Stimulated activated naive CD4-positive, alpha-beta T cell treated with Interleukin-2 at 50 U/mL for 16 hours (primary cell): ENCODE measurements around the gene NUFIP2.
"Not testable (repeated sequence)": the region's sequence is repeated elsewhere in the genome, so short reads cannot be mapped to it uniquely, and the experiment has no call there.

Experiments
- DNase-seq: peaks from one replicate; lab custom pipeline; 2025; lab: John Stamatoyannopoulos, UW

NUFIP2 gene

GRCh38 chr17:29279397-29280070 is 14.4 kb downstream of the NUFIP2 start:
- no peak for DNase-seq

GRCh38 chr17:29278692-29279091 is 15.3 kb downstream of the NUFIP2 start:
- DNase-seq, result no peak

GRCh38 chr17:29273924-29274323 is 20.0 kb downstream of the NUFIP2 start:
- no peak for DNase-seq

- not testable (repeated sequence) for DNase-seq
Observed at GRCh38 chr17:29271980-29272379, 22.0 kb downstream of the NUFIP2 start.

- DNase-seq, result no peak
Observed at GRCh38 chr17:29263916-29264315, 30.0 kb downstream of the NUFIP2 start.

- DNase-seq, result no peak
Observed at GRCh38 chr17:29257756-29258155, 36.2 kb downstream of the NUFIP2 start.

- no peak for DNase-seq
Observed at GRCh38 chr17:29256735-29257466, 37.0 kb downstream of the NUFIP2 start.

GRCh38 chr17:29255926-29256522 is 37.9 kb downstream of the NUFIP2 start:
- no peak for DNase-seq

GRCh38 chr17:29253037-29253436 is 40.9 kb downstream of the NUFIP2 start:
- DNase-seq, result no peak

GRCh38 chr17:29252101-29252791 is 41.7 kb downstream of the NUFIP2 start:
- no peak for DNase-seq

- no peak for DNase-seq
Observed at GRCh38 chr17:29251184-29251583, 42.8 kb downstream of the NUFIP2 start.

- DNase-seq, result no peak
Observed at GRCh38 chr17:29250666-29251065, 43.3 kb downstream of the NUFIP2 start.

GRCh38 chr17:29248845-29249244 is 45.1 kb downstream of the NUFIP2 start:
- DNase-seq, result no peak

- no peak for DNase-seq
Observed at GRCh38 chr17:29247219-29247618, 46.7 kb downstream of the NUFIP2 start.

GRCh38 chr17:29246628-29247027 is 47.3 kb downstream of the NUFIP2 start, which contains the start of gene CRYBA1:
TSS of gene CRYBA1 (plus strand) at chr17:29246859. CDS start at chr17:29246864, 5 bp downstream.
- no peak for DNase-seq

- no peak for DNase-seq
Observed at GRCh38 chr17:29245401-29245800, 48.5 kb downstream of the NUFIP2 start.

- DNase-seq, result no peak
Observed at GRCh38 chr17:29243792-29244191, 50.2 kb downstream of the NUFIP2 start.

- no peak for DNase-seq
Observed at GRCh38 chr17:29242790-29243189, 51.2 kb downstream of the NUFIP2 start.

GRCh38 chr17:29242051-29242450 is 51.9 kb downstream of the NUFIP2 start:
- DNase-seq, result no peak

GRCh38 chr17:29240968-29241963 is 52.7 kb downstream of the NUFIP2 start:
- no peak for DNase-seq

GRCh38 chr17:29240477-29240876 is 53.5 kb downstream of the NUFIP2 start:
- no peak for DNase-seq
